H9 (cell line): ENCODE measurements around the gene NFATC2IP. TPM values are rescaled to one million over a fixed set of nuclear protein-coding genes. Genes with fewer than 3 reads are reported as not detected.

Experiments used
- DNase-seq: peaks from one replicate; pipeline ENCODE4 v3.0.0-alpha.2; 2017
- H2AFZ ChIP-seq: one replicate; pipeline ENCODE4 v1.6.1; 2013; ENCODE audit warnings: mild to moderate bottlenecking, low read length, control low read depth, moderate library complexity
- H2AK5ac ChIP-seq: 2 replicates; pipeline ENCODE4 v1.6.1; 2013; ENCODE audit warnings: low read length, control low read depth, mixed read lengths; ENCODE audit not compliant: insufficient read length
- H2BK120ac ChIP-seq: one replicate; pipeline ENCODE4 v1.6.1; 2013; ENCODE audit warnings: low read depth, mild to moderate bottlenecking, low read length, control low read depth, inconsistent platforms; ENCODE audit not compliant: poor library complexity, severe bottlenecking
- H2BK12ac ChIP-seq: 2 replicates; pipeline ENCODE4 v1.6.1; 2013; ENCODE audit warnings: low read length, control low read depth, mixed read lengths, low read depth; ENCODE audit not compliant: insufficient read length
- H2BK15ac ChIP-seq: 2 replicates; pipeline ENCODE4 v1.6.1; 2013; ENCODE audit warnings: low read depth, low read length, control low read depth
- H2BK20ac ChIP-seq: one replicate; pipeline ENCODE4 v1.6.1; 2013; ENCODE audit warnings: low read depth, mild to moderate bottlenecking, low read length, control low read depth, inconsistent platforms; ENCODE audit not compliant: poor library complexity, severe bottlenecking
- H2BK5ac ChIP-seq: 2 replicates; pipeline ENCODE4 v1.6.1; 2013; ENCODE audit warnings: low read length, control low read depth, mixed read lengths; ENCODE audit not compliant: insufficient read length
- H3K14ac ChIP-seq: 2 replicates; pipeline ENCODE4 v1.6.1; 2013; ENCODE audit warnings: low read length, control low read depth; ENCODE audit not compliant: insufficient read depth
- H3K18ac ChIP-seq: 2 replicates; pipeline ENCODE4 v1.6.1; 2013; ENCODE audit warnings: low read depth, mild to moderate bottlenecking, mixed read lengths, low read length, control low read depth; ENCODE audit not compliant: insufficient read length
- H3K23ac ChIP-seq: 2 replicates; pipeline ENCODE4 v1.6.1; 2013; ENCODE audit warnings: low read length, control low read depth, mixed read lengths, low read depth; ENCODE audit not compliant: insufficient read length
- H3K23me2 ChIP-seq: 2 replicates; pipeline ENCODE4 v1.6.1; 2013; ENCODE audit warnings: low read depth, mild to moderate bottlenecking, mixed read lengths, low read length, control low read depth; ENCODE audit not compliant: insufficient read length, poor library complexity, severe bottlenecking
- H3K27ac ChIP-seq: 2 replicates; pipeline ENCODE4 v1.5.1; 2013; ENCODE audit warnings: low read length, control low read depth, mixed read lengths, low read depth; ENCODE audit not compliant: insufficient read length
- H3K27me3 ChIP-seq: 2 replicates; pipeline ENCODE4 v1.6.1; 2013; ENCODE audit warnings: low read length, control low read depth, inconsistent platforms; ENCODE audit not compliant: insufficient read depth
- H3K4ac ChIP-seq: 2 replicates; pipeline ENCODE4 v1.6.1; 2013; ENCODE audit warnings: low read depth, mild to moderate bottlenecking, control low read depth, inconsistent platforms, low read length, moderate library complexity
- H3K4me1 ChIP-seq: 2 replicates; pipeline ENCODE4 v1.6.1; 2013; ENCODE audit warnings: low read length, control low read depth, inconsistent platforms; ENCODE audit not compliant: insufficient read depth
- H3K4me2 ChIP-seq: 2 replicates; pipeline ENCODE4 v1.6.1; 2013; ENCODE audit warnings: low read length, control low read depth, mixed read lengths; ENCODE audit not compliant: insufficient read length, insufficient read depth
- H3K56ac ChIP-seq: 2 replicates; pipeline ENCODE4 v1.6.1; 2013; ENCODE audit warnings: low read depth, mild to moderate bottlenecking, mixed read lengths, low read length, control low read depth; ENCODE audit not compliant: insufficient read length
- H3K79me1 ChIP-seq: 2 replicates; pipeline ENCODE4 v1.6.1; 2013; ENCODE audit warnings: low read depth, mild to moderate bottlenecking, moderate library complexity, low read length, control low read depth, inconsistent platforms; ENCODE audit not compliant: insufficient read depth, poor library complexity, severe bottlenecking
- H3K79me2 ChIP-seq: 2 replicates; pipeline ENCODE4 v1.6.1; 2013; ENCODE audit warnings: low read length, control low read depth, inconsistent platforms; ENCODE audit not compliant: insufficient read depth
- H3K9ac ChIP-seq: 2 replicates; pipeline ENCODE4 v1.6.1; 2013; ENCODE audit warnings: low read length, control low read depth, mixed read lengths; ENCODE audit not compliant: insufficient read length; ENCODE audit errors: extremely low read depth
- H3K9me3 ChIP-seq: one replicate; pipeline ENCODE4 v1.6.1; 2013; ENCODE audit warnings: low read depth, low read length, inconsistent platforms; ENCODE audit not compliant: control insufficient read depth
- H3T11ph ChIP-seq: one replicate; pipeline ENCODE4 v1.6.1; 2013; ENCODE audit warnings: mild to moderate bottlenecking, low read length, control low read depth, inconsistent platforms
- H4K20me1 ChIP-seq: one replicate; pipeline ENCODE4 v1.6.1; 2013; ENCODE audit not compliant: control insufficient read depth, insufficient read length, insufficient read depth
- H4K5ac ChIP-seq: 2 replicates; pipeline ENCODE4 v1.6.1; 2013; ENCODE audit warnings: low read depth, mild to moderate bottlenecking, mixed read lengths, low read length, control low read depth; ENCODE audit not compliant: insufficient read length
- H4K8ac ChIP-seq: replicated peaks from 2 replicates; pipeline ENCODE4 v1.6.1; 2013; ENCODE audit warnings: low read length, control low read depth, mixed read lengths, low read depth; ENCODE audit not compliant: insufficient read length
- H4K91ac ChIP-seq: 2 replicates; pipeline ENCODE4 v1.6.1; 2013; ENCODE audit warnings: low read depth, mild to moderate bottlenecking, moderate library complexity, mixed read lengths, low read length, control low read depth; ENCODE audit not compliant: insufficient read length
- H3K27ac Mint-ChIP-seq, 3 experiments: 2 replicates in 2 of 3; 3 replicates in 1 of 3; pipeline ENCODE4 v1.8.0; 2020 to 2021; ENCODE audit warnings: mixed read lengths in 3 of 3, mild to moderate bottlenecking in 1 of 3, moderate library complexity in 1 of 3
- H3K27me3 Mint-ChIP-seq: 2 replicates; pipeline ENCODE4 v1.8.0; 2021; ENCODE audit warnings: low read depth, mild to moderate bottlenecking, moderate library complexity, mixed read lengths
- H3K36me3 Mint-ChIP-seq, 3 experiments: 2 replicates in 2 of 3; 3 replicates in 1 of 3; pipeline ENCODE4 v1.8.0; 2020 to 2021; ENCODE audit warnings: low read depth in 3 of 3, mixed read lengths in 3 of 3; ENCODE audit not compliant: insufficient read depth in 1 of 3
- H3K4me1 Mint-ChIP-seq, 2 experiments: 2 replicates each; pipeline ENCODE4 v1.8.0; 2020; ENCODE audit warnings: mixed read lengths in 2 of 2
- H3K4me3 Mint-ChIP-seq, 2 experiments: 2 replicates in 1 of 2; 3 replicates in 1 of 2; pipeline ENCODE4 v1.8.0; 2020 to 2021; ENCODE audit warnings: mild to moderate bottlenecking in 2 of 2, mixed read lengths in 2 of 2, moderate library complexity in 1 of 2
- H3K9me3 Mint-ChIP-seq, 2 experiments: 2 replicates in 1 of 2; 3 replicates in 1 of 2; pipeline ENCODE4 v1.8.0; 2020; ENCODE audit warnings: mild to moderate bottlenecking in 2 of 2, mixed read lengths in 2 of 2, moderate library complexity in 1 of 2
- CTCF ChIP-seq: fragments of 200-600 bp; sonication (generic); conservative IDR thresholded peaks from 3 replicates; pipeline ENCODE4 v1.8.0; 2021; ENCODE audit warnings: antibody characterized with exemption, mild to moderate bottlenecking
- WGBS: extraction: QIAGEN DNeasy Blood & Tissue Kit; methylation state at CpG from one replicate; pipeline ENCODE4 v1.1.7; 2013; ENCODE audit warnings: missing lambda C conversion rate, low lambda C conversion rate, mixed read lengths; ENCODE audit not compliant: insufficient read length; ENCODE audit errors: extremely low coverage; 5-methylcytosine and 5-hydroxymethylcytosine counted together
- total RNA-seq: library from RNA; stranded (reverse); gene quantifications from 2 replicates; pipeline ENCODE4 v1.2.1, GENCODE V29; 2021

The NFATC2IP gene
- total RNA-seq, 1 experiment from 2014 or later, result 73.8 TPM

DNA sequence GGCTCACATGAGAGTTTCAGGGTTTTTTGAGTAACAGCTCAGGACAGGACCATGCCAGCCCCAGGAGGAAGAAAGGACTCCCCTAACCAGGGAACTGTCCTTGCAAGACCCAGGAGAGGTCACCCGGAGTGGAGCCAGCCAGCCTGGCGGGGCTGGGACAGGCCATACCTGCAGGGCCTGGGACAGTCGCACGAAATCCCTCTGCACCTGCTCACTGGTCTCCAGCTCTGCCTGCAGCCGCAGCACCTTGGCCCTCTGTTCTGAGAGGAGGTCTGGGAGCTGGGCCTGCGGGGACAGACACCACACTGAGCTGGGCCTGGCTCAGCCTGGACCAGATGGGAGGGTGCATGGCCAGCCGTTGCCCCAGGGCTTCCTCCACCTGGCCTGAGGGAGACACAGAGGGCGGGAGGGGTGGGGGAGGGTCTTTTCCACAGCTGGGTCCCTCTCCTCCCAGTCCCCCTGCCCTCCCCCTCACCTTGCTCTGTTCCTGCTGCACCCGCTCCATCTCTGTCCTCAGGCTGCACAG, 45.4 kb upstream of the NFATC2IP start:
- no peaks in the 10 kb centered on the region for H3K4me1 ChIP-seq
- no peak for TF ChIP-seq CTCF
- DNase-seq, result no peak
- no peak overlapping the region for H2AFZ ChIP-seq
- no peak overlapping the region for H3K4ac ChIP-seq
- H3K18ac ChIP-seq, result no peak overlapping the region
- no peak overlapping the region for H3K56ac ChIP-seq
- no peaks in the 10 kb centered on the region for H3K27me3 ChIP-seq
- Mint-ChIP-seq H3K4me1 (no peaks in the 10 kb centered on the region; a peak in 1 of 4 replicates), H3K27ac (0 out of 7 replicates have a peak overlapping the region, but pooled peaks of 1 of the 3 experiments have one; percentile 76), H3K36me3 (peaks cover 0 to 11% (median 0%) of the 10 kb centered on the region in 3 experiments; a peak in 3 of 7 replicates), H3K4me3 (no peak overlapping the region), H3K27me3 (no peaks in the 10 kb centered on the region), H3K9me3 (no peaks in the 10 kb centered on the region)
- H3K23me2 ChIP-seq, result no peaks in the 10 kb centered on the region
- H3K9me3 ChIP-seq, result no peaks in the 10 kb centered on the region
- H4K5ac ChIP-seq, result no peak overlapping the region
- H3K14ac ChIP-seq, result no peak overlapping the region
- no peak overlapping the region for H3K9ac ChIP-seq
- H2BK20ac ChIP-seq, result no peak overlapping the region
- H4K20me1 ChIP-seq, result no peaks in the 10 kb centered on the region
- H2BK120ac ChIP-seq, result no peak overlapping the region
- no peaks in the 10 kb centered on the region for H3K79me2 ChIP-seq
- H4K8ac ChIP-seq, result no peak overlapping the region
- no peak overlapping the region for H3T11ph ChIP-seq
- H2BK12ac ChIP-seq, result no peak overlapping the region
- no peaks in the 10 kb centered on the region for H3K79me1 ChIP-seq
- H3K23ac ChIP-seq, result no peak overlapping the region
- no peak overlapping the region for H4K91ac ChIP-seq
- no peak overlapping the region for H2BK5ac ChIP-seq
- no CpG with 5 or more reads among the region's 9 CpGs for WGBS
- H2AK5ac ChIP-seq, result no peak overlapping the region
- no peak overlapping the region for H2BK15ac ChIP-seq
- no peak overlapping the region for H3K4me2 ChIP-seq
- H3K27ac ChIP-seq, result no peak overlapping the region
